Endometrium (tissue), 2 donors: ENCODE data around the gene CLEC20A.

Source experiments
- FAIRE-seq: peaks from 2 replicates; lab custom pipeline; 2012; peaks lifted over from hg19 to GRCh38; lab: Jason Lieb, UNC
- donor health status: control.
- donor health status: control.

Gene CLEC20A

DNA sequence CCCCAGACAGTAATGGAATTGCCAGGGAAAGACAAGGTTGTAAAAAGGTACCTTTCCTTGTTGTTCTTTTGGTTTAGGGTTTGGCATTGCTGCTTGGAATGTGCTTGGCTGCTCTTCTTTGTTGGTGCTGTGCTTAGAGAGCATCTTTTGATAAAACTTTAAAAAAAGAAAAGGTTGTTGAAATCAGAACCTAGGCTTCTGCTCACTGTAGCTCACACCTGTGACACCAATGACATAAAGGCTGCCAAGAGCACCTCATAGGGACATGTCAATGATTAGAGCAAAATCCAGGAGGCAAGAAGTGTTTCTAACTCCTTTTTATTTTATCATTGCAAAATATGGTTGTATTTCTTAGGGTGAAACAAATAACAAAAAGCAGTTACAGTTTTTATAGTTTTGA, 28.9 kb downstream of the CLEC20A start:
- FAIRE-seq = no peak

DNA sequence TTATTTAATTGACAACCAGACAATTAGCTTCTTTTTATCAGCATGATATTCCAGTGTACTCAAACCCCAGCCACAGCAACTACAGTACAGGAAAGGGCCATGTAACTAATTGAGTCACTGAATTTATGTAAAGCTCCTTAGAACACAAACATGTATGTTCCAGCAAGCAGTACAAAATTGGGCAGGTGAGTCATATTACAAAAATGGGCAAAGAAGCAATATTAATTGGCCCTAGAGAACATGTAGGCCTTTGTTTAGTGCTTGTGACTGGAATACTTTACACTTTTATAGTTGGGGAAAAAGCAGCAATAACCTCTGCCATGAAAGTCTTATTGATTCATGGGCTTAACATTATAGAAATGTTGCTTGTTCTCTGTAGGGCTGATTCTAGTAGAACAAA, 31.8 kb downstream of the CLEC20A start:
- FAIRE-seq = no peak

DNA sequence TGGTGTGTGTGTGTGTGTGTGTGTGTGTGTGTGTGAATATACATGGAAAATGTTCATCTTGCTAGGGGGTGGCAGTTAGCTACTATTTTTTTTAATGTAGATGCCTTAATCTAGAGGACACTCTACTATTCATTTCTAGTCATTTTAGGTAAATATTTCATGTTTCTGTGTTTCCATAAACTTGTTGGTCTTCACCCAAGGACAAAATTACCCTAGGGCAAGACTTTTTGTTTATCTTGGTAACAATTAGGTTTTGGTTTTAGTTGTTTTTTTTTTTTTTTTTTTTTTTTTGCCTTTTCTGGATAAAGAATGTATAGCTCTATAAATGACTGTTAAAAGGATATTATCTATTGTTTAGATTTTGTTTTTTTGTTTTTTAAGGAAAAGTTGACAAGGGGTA, 32.2 kb downstream of the CLEC20A start:
- FAIRE-seq = no peak

DNA sequence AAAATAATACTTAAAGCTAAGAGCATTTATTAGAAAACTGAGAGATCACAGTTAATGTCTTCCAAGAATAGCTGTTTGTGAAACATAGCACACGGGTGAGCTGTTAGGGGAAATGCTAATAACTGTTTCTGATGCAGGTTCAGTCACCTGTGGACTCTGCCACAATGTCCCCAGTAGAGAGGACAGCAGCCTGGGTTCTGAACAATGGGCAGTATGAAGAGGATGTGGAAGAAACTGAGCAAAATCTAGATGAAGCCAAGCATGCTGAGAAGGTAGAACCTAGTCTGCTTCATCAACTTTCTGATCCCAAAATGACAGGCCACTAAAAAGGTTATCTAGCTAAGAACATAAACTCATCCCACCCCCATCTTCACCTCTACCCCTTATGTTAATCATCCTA, 32.6 kb downstream of the CLEC20A start:
- no peak for FAIRE-seq

DNA sequence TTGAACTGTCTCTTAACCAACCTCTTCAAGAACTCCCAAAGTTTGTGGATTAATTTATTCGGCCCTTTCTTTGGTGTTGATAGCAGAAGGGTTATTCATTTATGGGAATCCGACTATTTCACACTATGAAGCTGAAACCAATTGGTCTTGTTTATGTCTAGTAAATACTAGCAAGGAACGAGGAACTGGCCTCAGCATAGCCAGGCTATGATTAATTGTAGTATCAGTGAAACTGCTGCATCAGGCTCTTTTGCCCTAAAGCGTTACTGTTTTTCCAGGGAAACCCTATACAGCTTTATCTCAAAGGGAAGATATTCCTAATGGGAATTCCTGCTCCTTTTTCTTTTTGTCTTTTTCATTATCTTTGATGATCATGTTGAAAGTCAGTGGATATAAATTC, 35.1 kb downstream of the CLEC20A start:
- no peak for FAIRE-seq

DNA sequence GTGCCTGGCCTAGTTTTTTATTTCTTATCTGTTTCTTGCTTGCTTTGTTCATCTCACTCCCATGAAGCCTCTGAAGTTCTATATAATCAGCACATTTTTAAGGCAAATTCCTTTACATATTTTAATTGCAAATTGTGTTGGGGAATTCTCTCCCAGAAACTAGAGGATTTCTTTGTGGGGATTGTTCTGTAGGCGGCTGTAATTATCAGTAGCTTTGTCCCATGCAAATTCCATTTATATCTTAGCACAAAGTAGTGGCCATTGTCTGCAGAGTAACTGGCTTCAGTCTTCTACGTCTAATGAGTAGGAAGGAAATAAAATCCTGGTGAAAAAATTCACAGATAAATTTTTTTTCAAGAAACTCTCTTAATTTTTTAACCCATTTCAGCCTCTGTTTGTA, 35.7 kb downstream of the CLEC20A start:
- no peak for FAIRE-seq

DNA sequence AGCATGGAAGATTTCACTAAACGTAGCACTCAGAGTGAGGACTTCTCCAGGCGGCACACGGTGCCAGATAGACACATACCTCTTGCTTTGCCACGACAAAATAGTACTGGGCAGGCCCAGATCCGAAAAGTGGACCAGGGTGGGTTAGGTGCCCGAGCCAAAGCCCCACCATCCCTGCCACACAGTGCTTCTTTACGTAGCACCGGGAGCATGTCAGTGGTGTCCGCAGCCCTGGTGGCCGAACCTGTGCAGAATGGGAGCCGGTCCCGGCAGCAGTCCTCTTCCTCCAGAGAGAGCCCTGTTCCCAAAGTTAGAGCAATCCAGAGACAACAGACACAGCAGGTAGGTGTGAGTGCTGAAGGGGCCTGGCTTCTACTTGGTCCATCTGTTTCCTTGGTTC, 38.6 kb downstream of the CLEC20A start:
- no peak for FAIRE-seq

DNA sequence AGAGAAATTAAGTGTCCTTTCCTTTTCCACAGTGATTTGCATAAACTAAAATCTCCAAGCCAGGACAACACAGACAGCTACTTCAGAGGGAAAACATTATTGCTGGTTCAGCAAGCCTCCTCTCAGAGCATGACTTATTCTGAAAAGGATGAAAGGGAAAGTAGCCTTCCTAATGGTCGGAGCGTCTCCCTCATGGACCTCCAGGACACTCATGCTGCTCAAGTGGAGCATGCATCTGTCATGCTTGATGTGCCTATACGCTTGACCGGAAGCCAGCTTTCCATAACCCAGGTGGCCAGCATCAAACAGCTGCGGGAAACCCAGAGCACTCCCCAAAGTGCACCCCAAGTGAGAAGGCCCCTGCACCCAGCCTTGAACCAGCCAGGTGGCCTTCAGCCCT, 39.1 kb downstream of the CLEC20A start:
- FAIRE-seq = no peak

DNA sequence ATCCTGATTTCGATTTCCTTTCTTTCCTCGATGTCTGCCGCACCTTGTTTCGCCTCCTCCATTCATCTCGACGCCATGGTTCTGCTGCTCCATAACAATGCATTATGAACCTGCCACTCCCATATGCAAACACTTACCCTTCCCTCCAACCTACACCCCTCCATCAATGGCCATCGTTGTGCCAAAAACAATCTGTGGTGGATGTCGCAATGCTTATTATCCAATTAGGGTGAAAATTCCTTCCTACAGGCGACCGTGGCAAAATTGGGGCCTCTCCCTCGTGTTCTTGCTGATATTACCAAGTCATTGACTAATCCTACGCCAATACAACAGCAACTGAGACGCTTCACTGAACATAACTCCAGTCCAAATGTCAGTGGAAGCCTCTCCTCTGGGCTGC, 40.3 kb downstream of the CLEC20A start:
- no peak for FAIRE-seq

DNA sequence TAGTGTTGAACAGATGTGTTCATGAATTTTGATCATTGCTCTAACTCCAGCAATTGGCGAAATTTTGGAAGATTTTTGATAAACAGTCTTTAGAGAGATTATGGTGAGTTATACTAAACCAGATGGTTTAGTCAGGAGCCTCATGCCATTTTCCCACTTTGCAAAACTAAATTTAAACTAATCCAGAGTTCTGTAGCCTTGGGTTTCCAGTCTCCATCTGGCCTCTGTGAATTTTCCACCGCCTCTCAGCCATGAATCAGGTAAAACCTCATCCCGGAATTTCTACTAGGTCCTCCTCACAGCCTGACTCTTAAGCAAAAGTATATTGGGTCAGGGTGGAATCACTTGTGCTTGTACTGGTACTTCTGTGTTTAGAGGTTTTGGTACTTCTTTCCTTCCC, 44.8 kb downstream of the CLEC20A start:
- no peak for FAIRE-seq

DNA sequence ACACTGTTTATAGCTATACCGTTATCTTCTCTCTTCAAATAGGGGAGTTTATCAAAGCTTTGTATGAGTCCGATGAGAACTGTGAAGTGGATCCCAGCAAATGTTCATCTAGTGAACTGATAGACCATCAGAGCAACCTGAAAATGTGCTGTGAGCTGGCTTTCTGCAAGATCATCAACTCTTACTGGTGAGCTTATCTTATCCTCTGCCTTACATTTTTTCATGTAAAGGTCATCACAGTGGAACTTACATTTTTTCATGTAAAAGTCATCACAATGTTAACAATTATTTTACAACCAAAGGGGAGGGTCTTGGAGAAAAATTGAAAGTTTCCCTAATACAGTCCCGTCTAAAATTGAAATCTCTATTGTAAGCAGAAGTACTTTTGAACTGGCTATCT, 45.2 kb downstream of the CLEC20A start:
- no peak for FAIRE-seq

DNA sequence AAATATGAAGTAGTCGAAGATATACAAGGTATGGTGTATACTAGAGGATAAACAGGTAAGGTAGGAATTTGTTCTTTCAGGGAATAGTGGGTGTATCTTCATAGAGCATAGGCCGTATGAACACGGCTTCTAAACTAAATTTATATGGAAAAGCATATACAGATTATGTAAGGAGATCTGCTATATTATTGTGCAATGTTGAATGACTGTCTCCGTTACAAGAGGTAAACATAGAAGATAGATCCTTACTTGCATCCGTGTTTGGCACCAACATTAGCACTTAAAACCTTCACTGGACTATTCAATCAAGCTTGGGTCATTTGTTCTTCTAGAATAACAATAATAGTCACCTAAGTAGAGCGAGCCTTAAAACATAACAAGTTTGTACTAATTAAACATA, 45.9 kb downstream of the CLEC20A start:
- FAIRE-seq = no peak

DNA sequence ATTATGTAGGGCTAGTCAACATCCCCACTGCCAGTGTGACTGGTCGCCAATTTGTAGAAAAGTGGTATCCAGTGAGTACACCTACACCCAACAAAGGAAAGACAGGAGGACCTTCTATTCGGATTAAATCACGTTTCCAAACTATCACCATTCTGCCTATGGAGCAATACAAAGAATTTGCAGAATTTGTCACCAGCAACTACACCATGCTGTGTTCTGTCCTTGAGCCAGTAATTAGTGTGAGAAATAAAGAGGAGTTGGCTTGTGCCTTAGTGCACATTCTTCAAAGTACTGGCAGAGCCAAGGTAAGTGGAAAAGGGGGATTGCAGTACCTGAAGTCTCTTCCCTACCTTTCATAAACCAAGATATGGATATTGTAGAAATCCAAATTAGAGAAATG, 53.8 kb downstream of the CLEC20A start:
- no peak for FAIRE-seq

DNA sequence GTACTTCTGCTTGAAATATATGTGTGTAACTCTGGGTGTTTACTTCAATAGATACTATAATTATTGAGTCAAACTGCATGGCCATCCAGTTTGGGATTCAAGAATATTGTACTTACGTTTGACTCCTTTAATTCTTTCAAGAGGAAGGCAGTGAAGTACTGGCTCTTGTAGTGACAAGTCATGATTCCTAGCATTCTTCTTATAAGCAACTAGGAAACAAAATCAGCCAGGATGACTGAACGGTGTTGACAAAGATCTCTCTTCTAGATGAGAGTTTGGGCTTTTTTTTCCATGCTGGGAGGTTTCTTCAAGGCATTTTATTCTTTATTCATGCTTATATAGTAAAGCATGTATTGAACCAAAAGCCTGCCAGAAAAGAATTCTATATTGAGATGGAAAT, 58.3 kb downstream of the CLEC20A start:
- FAIRE-seq = no peak

DNA sequence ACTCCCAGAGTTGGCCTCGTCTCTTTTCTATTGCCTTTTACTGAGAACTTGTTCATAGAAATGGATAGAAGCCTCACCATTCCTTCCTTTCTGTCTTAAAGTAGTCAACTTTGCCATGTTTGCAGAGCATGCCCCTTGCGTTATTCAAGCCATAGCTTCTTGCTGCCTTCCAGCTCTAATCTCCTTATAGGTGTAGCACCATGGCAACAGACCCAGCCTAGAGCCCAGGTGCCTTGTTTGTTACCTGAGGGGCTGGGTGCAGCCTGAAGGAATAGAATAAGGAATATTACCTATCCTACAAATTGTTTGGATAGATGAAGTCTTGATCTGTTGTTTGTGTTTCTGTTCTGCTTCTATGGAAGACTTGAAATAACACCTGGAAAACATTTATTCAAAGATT, 59.9 kb downstream of the CLEC20A start:
- FAIRE-seq = no peak

DNA sequence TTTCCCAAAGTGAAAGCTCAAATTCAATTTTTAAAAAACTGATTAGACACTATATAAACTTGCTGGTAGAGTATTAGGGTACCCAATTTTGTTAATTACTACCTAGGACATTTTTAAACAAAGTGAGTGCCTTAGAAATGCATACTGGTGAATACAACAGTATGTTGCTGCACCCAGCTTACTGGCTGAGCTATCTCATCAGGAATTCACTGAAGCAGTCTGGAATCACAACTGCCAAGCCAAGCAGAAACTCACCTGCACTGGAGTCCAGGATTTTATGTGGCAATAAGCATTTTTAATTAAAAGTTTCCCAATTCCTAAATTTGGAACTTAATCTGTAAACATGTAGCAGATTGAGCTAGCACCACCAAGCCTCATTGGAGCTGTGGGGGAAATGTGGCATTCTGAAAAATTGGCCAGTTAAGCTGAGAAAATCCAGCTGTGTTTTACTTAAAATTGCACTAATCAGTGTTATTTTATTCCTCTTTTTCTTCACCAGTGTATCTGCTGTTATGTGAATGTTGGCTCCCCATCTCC, 61.8 kb downstream of the CLEC20A start:
- FAIRE-seq = no peak

DNA sequence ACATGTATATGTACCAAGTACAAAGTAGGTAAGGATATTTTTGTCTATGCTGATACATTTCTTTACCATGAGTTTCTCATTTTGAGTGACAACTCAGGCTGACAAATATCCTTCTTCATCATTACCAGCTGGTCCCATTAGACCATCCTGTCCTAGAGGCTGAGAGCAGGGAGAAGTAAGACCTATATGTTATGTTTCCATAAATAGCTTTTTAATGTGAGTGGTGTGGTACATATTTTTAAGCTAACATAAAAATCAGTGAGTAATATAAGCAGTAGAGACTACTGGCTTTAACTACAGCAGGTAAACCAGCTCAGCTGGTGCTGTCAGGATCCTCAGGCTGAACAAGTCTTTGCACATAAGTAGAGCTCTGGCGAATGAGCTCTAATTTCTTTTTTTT, 62.4 kb downstream of the CLEC20A start:
- no peak for FAIRE-seq
